IPS DF 19.7 (cell line): Measurements from ENCODE around the gene BSG.
"Not testable (repeated sequence)": the region's sequence is repeated elsewhere in the genome, so short reads cannot be mapped to it uniquely, and the experiment has no call there.

ENCODE experiments used
- DNase-seq: peaks from one replicate; pipeline ENCODE4 v3.0.0-alpha.2; 2013; ENCODE audit warnings: low read depth, low spot score

BSG gene

DNA sequence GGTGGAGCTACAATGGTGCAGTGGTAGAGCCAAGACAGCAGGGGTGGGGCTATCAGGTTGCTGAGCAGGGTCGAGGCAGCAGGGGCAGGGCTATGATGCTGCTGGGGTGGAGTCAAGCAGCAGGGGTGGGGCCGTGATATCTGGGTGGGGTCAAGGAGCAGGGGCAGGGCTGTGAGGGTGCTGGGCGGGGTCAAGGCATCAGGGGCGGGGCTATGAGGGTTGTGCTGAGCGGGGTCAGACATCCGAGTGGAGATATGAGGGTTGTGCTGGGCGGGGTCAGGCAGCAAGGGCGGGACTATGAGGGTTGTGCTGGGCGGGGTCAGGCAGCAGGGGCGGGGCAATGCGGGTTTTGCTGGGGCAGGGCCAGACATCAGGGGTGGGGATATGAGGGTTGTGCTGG, 32.0 kb downstream of the BSG start:
- no peak for DNase-seq

DNA sequence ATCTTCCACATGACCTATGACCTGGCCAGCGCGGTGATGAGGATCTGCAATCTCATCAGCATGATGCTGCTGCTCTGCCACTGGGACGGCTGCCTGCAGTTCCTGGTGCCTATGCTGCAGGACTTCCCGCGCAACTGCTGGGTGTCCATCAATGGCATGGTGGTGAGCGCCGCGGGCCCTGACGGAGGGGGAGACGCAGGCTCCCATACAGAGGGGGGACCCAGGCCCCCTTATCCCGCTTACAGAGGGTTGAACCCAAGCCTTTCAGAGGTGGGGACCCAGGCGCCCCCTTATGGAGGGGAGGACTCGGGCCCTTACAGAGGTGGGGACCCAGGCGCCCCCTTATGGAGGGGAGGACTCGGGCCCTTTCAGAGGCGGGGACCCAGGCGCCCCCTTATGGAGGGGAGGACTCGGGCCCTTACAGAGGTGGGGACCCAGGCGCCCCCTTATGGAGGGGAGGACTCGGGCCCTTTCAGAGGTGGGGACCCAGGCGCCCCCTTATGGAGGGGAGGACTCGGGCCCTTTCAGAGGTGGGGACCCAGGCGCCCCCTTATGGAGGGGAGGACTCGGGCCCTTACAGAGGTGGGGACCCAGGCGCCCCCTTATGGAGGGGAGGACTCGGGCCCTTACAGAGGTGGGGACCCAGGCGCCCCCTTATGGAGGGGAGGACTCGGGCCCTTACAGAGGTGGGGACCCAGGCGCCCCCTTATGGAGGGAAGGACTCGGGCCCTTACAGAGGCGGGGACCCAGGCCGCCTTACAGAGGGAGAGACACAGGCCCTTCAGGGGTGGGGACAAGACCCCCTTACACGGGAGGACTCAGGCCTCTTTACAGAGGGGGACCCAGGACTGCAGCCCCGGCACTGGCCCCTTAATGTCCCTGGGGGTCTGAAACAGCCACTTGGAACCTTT, 32.9 kb downstream of the BSG start:
- DNase-seq, result not testable (repeated sequence)

DNA sequence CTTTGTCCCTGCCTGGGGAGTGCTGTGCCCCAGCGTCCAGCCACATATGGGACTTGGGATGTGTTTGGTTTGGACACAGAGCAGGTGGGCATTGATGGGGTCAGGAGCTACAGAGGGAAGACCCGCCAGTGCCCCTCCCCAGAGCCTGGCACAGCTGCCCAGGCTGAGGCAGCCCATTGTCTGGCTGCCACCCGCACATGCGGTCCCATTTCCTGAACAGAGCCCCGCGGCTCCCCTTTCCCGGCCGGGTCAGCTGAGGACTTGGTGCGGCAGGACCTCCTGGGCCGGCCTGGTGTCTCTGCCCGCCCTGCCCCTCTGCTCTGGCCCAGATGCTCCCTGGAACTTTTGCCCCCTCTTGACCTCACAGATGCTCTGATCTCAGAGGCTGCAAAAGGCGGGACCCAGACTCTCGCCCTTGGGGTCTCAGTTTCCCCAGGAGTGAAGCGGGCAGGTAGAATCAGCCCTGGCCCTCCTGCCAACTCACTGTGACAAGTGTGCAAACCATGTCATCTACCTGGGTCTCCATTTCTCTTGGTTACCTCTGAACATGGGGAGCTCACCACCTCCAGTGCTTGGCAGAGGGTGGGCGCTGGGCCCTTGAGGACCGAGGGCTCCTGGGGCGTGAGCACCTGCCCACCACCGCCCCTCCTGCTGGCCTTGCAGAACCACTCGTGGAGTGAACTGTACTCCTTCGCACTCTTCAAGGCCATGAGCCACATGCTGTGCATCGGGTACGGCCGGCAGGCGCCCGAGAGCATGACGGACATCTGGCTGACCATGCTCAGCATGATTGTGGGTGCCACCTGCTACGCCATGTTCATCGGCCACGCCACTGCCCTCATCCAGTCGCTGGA, 35.1 kb downstream of the BSG start:
- DNase-seq, result no peak

DNA sequence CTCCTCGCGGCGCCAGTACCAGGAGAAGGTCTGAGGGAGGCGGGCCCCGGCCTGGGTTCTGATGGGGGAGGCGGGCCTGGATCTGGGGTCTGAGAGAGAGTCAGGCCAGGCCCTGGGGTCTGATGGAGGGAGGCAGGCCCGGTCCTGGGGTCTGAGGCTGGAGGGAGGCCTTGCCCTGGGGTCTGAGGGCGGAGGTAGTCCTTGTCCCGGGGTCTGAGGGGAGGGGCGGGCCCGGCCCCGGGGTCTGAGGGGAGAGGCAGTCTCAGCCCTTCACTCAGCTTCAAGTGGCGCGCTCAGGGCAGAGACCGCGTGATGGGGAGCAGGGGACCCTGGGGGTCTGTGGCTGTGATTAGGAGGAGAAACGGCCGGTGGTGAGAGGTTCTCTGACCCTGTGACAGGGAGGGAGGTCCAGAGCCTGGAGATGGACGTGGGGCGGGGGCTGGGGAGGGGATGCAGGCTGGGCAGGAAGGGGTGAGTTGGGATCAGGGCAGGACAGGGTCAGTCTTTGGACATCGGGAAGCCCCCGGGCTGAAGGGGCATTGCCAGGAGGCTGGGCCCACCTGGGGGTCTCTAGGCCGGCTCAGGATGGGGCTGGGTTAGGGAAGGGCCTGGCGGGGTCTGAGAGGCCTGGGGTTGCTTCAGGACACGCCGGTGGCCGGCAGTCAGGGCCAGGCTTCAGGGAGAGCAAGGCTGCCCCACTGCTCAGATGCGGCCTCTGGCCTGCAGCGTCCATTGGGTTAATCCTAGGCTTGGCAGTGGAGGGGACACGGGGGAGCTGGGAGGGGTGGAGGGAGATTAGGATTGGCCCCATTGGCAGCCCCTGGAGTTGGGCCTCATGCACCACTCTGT, 36.0 kb downstream of the BSG start:
- DNase-seq, result no peak

DNA sequence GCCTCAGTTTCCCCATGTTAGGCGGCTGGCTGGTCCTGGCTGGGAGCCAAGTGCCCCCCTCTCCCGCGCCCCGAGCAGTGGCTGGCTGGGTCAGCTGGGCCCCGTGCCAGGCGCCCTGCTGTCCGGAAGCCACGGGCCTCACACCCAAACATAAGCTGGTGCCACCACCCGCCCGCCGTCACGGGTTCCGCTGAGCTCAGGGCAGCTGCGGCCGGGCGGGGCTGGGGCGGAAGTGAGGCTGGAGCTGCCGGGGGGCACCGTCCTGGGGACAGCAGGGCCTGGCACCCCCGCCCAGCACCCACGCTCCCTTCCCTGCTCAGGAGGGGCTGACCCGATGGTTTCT, 36.6 kb downstream of the BSG start:
- no peak for DNase-seq

DNA sequence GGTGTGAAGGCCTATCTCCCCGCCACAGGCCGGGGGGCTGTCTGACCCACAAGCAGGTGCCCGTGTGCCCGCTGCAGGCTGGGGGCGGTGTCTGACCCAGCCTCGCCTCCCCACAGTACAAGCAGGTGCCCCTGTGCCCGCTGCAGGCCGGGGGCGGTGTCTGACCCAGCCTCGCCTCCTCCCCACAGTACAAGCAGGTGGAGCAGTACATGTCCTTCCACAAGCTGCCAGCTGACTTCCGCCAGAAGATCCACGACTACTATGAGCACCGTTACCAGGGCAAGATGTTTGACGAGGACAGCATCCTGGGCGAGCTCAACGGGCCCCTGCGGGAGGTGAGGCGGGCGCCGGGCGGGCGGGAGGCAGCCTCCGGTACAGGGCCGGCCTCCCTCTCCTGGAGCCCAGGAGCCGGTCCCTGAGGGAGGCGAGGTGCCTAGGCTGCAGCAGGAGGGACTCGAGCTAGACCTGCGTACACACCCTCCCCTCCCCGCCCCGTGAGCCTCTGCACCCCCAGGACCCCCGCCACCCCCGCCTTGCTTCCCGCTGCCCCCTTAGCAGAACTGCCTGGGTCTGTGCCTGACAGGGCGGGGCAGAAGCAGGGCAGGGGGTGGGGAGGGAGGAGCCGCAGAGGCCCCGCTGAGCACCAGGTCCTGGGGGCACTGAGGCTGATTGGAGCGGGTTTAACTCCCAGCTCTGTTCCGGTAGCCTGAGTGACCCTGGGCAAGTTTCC, 37.8 kb downstream of the BSG start:
- DNase-seq, result no peak

GRCh38 chr19:610801-611480, 38.5 kb downstream of the BSG start:
- no peak for DNase-seq

DNA sequence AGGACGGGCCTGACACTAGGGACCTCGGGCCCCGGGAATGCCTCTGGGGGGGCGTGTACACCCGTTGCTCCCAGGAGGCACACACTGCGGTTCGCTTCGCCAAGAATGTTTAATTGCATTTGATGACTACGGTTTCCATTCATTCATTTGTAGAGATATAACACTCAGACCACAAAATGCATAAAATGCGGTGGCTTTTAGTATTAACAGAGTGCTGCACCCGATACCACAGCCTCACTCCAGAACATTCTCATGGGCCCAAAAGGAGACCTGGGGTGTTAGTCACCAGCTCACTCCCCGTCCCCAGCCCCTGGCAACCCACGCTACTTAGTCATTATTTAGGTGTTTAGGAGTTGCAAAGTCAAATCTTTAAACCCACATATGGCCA, 39.1 kb downstream of the BSG start:
- no peak for DNase-seq

- DNase-seq, result no peak
These were observed 40.5 kb downstream of the BSG start for GRCh38 chr19:612941-613340.

GRCh38 chr19:613732-614567, 41.6 kb downstream of the BSG start:
- DNase-seq, result no peak

GRCh38 chr19:615619-616018, 43.2 kb downstream of the BSG start:
- no peak for DNase-seq

- no peak for DNase-seq
These were observed 43.8 kb downstream of the BSG start for GRCh38 chr19:616062-616700.

GRCh38 chr19:616747-617526, 44.5 kb downstream of the BSG start:
- DNase-seq, result no peak

DNA sequence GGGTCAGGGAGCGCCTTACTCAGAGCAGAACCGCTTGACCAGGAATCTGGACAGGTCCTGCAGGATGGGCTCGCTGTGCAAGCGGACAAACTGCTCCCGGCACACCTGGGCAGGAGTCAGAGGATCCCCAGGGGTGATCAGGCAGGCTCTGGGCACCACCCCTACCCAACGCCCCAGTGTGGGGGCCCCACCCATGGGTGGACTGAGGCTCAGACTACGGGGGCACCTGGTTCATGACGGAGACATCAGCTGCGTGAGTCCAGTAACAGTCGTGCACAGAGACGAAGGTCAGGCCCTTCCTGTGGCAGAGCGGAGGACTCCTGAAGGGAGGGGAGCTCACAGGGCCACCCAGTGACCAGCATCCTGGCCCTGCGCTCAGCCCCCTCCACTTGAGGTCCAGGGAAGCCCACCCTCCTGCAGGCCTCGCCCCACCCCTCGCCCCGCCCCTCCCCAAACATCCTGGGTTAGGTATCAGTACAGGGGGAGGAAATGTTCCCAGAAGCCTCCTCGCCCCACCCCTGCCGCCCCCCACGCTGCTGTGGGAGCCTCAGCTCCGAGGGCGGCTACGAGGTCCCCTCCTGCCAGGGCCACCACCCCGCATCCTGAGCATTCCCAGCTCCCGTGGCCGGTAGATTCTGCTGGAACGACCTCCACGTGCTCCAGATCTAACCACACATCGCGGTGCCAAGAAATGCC, 45.3 kb downstream of the BSG start:
- no peak for DNase-seq

DNA sequence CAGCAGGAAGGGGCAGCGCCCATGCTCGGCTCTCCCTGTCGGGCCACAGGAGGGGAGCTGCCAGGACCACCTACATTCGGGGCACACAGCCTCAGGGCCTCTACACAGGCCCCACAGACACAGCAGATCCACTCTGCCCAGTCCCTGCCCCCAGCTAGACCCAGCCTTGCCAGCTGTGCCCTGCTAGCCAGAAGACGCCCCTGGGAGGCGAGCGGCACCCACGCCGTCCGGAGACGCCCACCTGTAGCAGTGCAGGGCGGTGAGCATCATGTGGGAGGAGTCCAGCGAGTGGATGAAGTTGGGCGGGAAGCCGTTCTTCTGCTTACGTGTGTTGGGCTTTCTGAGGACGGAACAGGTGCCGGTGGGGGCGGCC, 45.8 kb downstream of the BSG start:
- no peak for DNase-seq

DNA sequence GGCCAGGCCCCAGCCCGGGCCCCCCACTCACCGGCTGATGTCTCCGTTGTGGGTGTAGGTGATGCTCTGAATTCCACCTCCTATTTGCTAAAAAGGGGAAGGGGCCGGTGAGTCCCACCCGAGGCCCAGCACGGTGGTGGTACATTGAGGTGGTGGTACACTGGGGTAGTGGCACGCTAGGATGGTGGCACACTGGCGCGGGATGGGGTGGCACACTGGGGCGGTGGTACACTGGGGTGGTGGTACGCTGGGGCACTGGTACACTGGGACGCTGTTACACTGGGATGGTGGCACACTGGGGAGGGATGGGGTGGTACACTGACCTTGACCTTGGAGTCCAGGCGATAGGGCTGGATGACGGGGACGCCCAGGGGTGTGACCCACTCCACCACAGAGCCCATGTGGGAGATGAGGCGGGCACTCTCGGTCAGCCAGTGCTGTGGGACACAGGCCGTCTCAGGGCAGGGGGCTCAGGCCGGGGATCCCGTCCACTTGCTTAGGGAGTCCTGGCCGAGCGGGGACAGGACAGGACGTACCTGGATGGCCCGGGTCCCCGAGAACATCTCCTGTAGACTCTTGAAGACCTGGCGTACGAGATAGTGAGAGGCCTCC, 46.4 kb downstream of the BSG start:
- DNase-seq, result no peak

GRCh38 chr19:619286-620002, 47.0 kb downstream of the BSG start:
- no peak for DNase-seq
